ENCODE data around the gene ZNF680.
"Not testable (repeated sequence)": the region's sequence is repeated elsewhere in the genome, so short reads cannot be mapped to it uniquely, and the experiment has no call there.

GRCh38 chr7:64569372-64570283 lies 6.8 kb upstream of the ZNF680 start:
- TF ChIP-seq CTCF (IDR thresholded peaks at IDR 0.05; ENCODE audit: low read depth, low read length, poor library complexity, severe bottlenecking); EZH2phosphoT487 (IDR thresholded peaks at IDR 0.05; ENCODE audit: borderline replicate concordance, low read length): not testable (repeated sequence)

Data from DOHH2 (cell line).